Stimulated activated CD4-positive, alpha-beta T cell treated with anti-CD3 and anti-CD28 coated beads, Interleukin-1b, Interleukin-23, amount 100 ng/mL, for 24 hours (primary cell): ENCODE results near the gene MSANTD3.
"Not testable (repeated sequence)": the region's sequence is repeated elsewhere in the genome, so short reads cannot be mapped to it uniquely, and the experiment has no call there.

Source experiments
- DNase-seq, 4 experiments: peaks; one replicate each; pipeline ENCODE4 v3.0.0-alpha.2; 2020; ENCODE audit warnings: low read depth in 4 of 4, low spot score in 1 of 4

Gene MSANTD3

DNA sequence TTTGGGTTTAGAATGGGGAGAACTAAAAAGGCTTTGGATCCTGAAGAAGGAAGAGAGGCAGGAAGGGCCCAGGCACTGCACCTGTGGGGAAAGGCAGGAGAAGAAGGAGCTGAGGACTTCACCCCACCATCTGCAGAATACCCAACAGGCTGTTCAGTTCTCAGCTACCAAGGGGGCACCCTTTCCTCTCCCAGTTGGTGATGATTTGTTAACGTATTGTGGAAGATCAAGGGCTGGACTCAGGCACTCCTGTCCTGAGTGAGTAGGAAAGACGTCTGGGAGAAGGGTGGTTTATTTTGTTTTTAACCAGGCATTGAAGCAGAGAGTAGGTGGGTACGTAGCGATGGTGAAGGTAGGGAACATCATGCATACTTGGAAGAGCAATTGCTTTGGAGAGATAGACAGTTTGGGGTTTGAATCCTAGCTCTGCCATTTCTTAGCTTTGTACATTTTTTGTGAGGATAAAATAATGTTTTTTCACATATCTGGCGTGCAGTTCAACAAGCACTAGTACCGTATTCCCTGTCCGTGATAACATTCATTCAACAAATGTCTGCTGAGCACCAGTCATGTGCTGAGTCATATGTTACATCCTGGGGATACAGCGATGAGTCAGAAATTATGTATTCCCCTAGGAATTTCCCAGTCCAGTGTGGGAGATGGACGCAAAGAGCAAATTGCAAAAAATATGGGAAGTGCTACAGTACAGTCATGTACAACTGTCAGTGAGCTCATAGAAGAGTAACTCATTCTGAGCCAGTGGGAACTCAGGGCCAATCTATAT lies 2.1 kb downstream of the MSANTD3 start:
- no peak for DNase-seq

DNA sequence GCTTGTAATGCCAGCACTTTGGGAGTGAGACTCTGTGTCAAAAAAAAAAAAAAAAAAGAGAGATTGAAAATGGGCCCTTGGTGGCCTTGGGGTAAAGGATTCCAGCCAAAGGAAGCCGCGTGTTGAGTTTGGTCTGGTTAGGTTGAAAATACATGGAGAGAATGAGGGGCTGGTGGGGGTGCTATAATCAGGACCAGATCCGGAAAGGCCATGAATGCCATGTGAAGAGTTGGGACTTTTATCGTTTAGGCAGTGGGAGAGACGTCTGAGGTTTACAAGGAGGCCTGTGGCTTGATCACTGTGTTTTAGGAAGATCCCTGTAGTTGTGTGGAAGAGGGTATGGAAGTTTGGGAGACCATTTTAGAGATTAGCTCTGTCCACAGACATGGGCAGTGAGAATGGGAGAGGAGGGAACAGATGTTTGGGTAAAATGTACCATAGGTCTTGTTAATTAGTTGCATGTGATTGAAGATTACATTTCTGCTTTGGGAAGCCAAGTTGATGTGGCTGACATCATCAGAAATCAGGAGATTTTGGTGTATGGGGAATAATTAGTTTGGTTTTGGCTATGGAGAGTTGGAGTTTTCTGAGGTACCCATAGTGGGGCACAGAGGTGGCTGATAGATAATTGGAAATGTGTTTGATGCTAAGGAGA lies 3.5 kb downstream of the MSANTD3 start:
- no peak for DNase-seq

DNA sequence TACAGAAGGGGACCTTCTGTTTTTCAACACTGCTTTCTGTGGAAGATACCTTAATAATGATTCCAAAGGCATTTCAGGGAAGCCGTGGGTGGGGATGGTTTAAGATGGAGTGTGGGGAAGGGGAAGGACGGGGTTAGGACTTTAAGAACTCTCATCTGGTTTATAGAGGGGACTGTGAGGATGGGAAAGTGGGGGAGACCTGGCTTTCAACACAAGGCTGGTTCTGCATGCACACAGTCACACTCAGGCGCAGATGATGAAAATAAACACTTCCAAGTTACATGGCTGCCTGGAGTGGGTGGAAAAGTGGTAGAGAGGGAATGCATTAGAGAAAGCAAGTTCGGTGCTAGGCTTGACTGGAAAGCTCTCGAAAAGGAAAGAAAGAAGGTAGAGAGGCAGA lies 4.9 kb downstream of the MSANTD3 start:
- DNase-seq: no peak

DNA sequence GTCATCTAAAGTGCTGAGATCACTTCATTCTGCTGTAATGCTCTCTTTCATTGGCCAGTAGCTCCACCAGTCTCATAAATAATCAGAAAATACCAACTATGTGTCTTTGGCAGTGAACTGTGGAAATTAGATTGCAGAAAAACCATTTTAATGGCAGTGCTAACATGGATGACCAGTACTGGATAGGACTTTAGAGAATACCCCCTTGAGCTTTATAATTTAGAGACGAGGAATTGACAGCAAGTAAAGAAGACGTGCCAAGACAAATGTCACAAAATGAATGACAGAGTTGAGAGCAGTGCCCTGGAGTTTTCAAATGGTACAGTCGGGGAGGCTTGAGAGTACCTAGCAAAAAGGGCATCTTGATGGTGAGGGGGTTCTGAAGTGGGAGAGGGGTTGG lies 5.8 kb downstream of the MSANTD3 start:
- DNase-seq: no peak

DNA sequence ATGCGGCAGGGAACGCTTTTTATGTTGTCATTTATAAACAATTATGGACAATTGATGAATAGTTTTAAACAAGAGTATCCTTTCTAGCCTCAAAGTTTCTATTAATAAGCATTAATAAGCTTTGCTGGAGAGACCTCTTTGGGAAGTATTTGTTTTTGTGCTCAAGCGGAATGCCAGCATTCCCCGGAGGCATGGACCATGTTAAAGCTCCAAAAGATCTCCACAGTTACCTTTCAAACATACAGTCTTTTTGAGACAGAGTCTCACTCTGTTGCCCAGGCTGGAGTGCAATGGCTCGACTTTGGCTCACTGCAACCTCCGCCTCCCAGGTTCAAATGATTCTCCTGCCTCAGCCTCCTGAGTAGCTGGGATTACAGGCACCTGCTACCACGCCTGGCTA lies 9.6 kb downstream of the MSANTD3 start:
- no peak for DNase-seq

DNA sequence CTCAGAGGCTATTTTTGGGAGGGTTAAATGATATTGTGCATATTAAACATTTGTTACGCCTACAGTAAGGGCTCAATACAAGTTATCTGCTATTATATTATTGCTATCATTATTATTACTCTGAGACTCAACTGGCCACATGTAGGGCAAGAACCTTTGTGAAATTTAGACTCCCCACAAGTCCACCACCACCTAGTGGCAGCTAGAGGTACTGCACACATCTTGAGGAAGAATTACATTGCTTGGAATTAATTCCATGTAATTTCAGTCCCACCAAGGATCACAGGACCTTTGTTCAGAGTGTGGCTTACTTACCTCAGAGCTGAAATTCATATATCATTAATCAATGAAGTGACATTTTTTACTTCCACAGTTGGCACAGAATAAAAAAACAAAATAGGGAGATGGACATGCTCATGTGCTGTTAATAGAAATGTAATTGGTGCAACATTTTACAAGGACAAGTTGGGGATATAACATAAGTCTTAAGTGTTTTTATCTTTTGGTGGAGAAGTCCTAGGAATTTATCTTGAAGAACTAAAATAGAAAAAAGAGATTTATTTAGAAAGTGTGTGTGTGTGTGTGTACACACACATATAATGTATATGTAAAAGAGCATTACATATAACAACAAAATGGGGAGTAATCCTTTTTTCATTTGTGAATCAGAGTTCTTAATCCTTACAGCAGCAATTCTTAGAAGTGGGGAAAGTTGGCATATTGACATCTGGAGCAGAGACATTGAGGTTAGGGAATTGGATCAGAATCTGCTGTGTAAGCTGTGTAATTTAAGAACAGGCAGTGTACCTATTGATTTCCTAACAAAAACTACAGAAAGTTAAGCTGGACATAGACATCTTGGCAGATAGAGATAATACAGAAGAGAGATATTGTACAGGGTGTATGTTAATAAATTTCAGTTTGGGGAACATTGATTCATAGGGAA lies 11.2 kb downstream of the MSANTD3 start:
- peak; percentile 36 to 55 (median 44) for DNase-seq

DNA sequence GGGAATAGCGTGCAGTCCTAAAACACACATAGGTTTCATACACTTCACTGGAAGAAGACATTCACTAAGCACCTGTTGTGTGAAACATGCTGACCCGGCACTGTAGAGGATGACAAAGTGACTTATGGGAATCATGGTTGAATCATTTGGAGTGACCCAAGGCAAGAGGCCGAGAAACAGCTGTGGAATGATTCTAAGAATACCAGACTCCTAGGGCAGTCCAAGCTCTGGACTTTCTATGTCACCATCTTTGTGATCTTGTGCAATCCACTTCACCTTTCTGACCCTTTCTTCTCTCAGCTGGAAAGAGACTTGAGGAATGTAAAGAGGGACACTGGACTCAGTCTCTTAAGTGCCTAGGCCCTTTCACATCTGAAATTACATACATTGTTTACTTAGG lies 13.1 kb downstream of the MSANTD3 start:
- DNase-seq: no peak

DNA sequence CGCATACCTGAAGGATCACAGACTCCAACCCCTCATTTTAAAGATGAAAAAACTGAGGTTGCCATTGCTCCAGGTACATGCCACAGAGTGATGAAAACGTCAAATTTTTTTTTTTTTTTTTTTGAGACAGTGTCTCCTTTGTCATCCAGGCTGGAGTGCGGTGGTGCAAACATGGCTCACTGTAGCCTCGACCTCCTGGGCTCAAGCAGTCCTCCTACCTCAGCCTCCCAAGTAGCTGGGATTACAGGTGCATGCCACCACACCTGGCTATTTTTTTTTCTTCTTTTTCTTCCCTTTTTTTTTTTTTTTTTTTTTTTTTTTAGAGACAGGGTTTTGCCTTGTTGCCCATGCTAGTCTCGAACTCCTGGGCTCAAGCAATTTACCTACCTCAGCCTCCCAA lies 13.5 kb downstream of the MSANTD3 start:
- not testable (repeated sequence) for DNase-seq

DNA sequence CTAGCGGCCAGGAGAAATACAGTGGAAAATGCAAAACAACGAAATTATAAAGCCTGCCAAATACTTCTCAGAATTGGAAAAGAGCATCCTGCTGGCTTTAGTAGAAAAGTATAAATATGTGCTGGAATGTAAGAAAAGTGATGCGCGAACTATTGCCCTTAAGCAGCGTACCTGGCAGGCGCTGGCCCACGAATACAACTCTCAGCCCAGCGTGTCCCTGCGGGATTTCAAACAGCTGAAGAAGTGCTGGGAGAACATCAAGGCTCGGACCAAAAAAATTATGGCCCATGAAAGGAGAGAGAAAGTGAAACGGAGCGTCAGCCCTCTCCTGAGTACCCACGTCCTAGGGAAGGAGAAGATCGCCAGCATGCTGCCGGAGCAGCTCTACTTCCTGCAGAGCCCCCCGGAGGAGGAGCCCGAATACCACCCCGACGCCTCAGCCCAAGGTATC lies 15.0 kb downstream of the MSANTD3 start:
- DNase-seq: no peak

DNA sequence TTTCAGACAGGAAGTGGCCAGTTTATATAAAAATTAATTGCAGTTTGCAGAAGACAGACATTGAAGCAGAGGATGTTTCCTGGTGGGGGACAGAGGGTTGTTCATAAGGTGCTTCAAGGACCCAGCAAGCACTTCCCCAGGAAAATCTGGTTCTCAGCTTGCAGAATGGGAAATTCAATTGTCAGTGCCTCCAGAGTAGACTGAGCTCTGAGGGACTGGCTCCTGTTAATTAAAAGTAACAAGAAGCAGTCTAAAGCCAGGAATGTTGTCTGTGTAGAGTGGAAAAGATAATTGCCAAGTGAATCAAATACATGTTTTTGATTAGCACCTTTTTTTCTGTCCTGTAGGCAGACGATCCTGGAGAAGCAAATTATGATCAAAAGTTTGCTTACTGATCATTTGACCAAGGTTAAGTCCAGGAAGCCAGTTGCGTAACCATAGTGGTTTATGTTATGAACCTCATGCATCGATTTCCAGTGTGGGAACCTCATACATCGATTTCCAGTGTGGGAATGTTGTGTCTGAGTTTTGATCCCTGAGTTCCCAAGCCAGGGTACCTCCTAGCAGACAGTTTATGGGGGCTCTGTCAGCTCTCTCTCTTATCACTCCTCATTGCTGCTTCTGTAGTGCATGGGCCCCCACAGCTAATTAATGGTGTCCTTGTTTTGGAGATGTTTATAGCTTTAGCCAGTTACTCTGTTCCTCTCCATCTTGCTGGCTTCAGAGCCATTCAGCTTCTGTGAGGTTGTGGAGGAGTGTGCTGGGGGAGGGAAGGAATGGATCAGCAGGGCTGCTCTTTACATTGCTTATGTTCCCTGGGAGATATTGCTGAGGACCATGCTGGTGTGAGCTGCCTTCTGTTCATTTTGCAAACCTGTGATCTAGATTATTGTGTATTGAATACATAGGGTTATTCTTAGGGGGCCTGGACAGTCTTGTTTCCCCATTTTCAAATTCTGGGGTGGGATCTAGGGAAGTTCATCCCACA lies 17.1 kb downstream of the MSANTD3 start:
- DNase-seq: no peak

DNA sequence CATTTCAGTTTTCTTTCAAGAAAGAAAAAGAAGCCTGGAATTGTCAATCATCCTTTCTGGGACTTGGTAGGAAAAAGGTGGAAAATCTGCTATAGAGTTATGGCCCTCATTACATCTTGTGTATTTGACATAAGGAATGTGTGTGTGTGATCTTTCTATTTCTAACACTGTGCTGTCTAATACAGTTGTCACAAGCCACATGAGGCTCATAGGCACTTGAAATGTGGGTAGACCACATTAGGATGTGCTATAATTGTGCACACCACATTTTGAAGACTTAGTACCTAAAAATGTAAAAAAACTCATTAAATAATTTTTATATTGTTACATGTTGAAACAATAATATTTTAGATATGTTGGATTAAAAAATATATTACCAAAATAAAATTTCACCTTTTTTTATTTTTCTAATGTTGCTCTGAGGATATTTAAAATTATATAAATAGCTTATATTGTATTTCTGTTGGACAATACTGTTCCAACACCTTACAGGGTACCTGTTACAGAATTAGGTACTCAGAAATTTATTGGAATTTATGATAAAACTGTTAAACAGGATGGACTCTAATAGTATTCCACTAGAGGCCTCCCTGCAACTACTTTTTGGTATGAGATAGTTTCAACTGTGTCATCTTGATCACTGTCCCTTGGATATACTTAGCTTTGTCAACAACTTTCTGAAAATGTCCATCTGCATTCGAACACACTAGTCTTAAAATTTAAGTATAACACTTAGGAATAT lies 18.4 kb downstream of the MSANTD3 start:
- DNase-seq: no peak

DNA sequence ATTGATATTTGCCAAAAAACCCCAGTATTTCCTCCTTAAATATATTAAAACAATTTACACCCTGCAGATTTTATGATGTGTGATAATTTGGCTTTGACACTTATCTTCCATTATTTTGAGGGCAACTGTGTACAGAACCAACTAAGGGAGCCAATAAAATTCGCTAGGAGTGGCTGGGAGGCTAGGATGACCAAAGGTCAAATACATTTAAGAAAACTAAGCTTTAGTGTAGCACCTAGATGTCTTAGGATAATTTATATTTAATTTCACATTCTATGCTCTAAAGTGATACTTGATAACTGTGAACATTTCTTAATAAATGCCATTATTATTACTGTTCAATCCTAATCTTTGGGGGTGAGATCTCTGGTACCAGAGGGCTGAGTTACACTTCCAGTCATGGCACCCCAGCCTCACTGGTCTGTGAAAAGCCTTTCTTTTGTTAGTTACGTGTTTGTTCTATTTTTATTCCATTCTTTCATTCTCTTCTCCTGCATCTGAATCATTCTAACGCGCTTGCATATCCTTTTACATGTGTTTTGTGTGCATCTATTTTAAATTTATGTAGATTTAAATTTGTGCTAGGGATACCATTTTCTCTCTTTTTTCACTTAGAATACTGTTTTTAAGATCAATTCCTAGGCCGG lies 19.1 kb downstream of the MSANTD3 start:
- no peak for DNase-seq

DNA sequence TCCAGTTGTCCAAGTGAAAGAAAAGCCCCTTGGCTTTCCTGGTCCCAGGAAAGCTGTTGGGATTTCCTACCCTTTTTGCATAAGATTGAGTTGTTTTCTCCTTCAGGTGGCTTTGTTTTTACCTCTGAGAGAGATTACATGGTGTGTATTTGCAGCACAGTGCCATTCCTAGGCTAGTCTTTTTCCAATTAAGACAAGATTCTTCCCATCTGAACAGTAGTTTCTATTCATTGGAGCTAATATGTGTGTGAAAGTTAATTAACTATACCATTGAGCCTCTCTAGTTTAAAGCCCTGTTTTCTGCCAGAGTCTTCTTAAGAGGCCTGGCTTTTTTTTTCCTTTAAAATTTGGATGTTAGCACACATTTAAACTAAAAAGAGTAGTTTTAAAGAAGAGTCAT lies 20.1 kb downstream of the MSANTD3 start:
- DNase-seq: no peak

DNA sequence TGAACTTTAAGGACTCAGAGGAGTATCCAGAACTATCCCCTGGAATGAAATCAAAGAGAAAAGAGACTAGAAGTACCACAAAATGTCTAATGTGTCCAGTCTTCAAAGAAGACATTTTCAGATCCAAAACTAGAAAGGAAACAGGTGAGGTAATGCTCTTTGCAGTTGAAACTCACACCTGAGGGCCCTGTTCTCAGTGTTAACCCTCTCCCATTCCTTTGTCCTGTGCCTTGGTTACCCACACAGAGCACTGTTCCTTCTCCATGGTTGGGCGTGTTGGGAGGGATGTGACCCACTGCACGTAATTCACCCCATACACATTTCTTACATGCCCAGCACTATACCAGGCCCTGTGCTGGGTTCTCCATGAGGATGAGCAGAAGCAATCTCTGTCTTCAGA lies 21.3 kb downstream of the MSANTD3 start:
- DNase-seq: no peak

DNA sequence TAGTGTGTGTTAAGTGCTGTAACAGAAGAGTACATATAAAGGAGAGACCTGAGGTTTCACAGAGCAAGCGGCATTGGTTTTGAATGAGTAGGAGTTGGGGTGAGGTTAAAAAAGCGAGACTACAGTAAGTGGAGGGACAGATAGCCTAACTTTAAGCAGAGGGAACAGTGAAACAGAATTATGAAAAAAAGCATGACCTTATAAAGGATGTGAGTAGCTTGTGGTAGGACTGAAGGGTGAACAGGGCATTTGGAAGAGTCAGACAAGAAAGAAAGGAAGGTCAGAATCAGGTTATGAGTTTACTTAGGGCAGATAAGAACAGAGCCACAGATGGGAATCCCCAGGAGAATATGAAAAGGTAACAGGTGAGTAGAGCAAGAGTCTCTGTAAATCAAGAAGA lies 22.5 kb downstream of the MSANTD3 start:
- no peak for DNase-seq

DNA sequence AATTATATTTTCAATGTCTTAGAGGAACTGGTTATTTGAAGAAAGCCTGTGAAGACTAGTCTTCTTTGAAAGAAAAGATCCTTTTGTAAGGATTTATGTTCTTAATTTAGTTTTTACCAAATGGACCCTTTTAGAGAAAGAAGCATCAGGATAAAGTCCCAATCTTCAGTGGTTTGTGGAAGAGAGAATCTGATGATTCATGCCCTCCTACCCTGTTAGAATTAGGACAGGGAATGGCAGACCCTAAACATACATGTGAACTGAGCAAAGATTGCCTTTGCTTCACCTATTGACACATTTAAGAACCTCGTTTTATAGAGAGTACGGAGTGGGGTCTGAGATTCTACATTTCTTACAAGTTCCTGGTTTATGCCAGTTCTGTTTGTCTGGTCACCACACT lies 26.0 kb downstream of the MSANTD3 start:
- no peak for DNase-seq

DNA sequence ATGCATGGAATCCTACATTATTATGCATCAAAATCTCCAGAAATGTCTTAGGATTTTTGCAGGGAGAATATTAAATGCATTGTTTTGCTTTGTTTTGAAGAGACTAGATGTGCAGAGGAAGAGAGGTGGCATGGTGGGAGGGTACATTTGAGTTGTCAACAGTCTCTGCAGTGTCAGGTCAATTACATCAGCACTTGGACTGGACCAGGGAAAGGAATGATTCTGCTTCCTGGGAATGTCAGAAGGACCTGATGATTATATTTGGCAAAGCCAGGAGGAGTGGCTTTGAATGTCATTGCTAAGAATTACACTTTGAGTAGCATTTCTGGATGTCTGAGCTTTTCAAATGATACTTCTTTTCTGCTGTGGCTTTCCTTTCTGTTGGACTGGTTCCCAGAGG lies 28.5 kb downstream of the MSANTD3 start:
- no peak for DNase-seq

DNA sequence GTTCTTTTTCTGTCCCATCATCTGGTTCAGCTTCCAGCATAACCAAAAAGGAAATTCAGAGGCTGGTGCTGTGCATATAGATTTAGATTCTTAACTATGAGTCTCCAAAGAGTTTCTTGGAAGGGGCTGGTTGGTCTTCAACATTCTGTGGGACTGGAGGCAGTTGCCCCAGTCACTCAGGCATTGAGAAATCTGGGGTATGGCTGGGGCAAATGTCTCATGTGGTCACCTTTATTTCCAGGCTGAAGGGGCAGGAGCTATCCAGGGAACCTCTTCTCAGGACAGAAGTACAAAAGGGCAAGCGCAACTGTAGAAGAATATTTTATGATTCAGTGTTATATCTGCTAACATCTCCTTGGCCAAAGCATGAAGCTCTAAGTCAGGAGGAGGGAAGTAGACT lies 30.6 kb downstream of the MSANTD3 start:
- no peak for DNase-seq

DNA sequence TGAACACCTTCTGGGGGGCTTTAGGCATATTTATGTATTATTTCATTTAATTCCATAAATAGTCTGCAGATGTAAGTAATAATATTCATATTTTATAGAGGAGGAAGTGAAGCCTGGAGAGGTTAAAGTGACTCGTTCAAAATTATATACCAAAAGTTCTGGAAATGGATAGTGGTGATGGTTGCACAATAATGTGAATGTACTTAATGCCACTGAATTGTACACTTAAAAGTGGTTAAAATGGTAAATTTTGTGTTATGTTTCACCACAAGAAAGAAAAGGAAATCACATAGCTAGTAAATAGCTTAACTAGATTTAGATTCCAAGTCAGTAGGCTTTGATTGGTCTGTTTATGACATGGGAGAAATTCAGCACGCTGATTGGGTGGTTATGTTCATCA lies 33.0 kb downstream of the MSANTD3 start:
- no peak for DNase-seq
